ENCODE measurements around the gene MAPK4. TPM values are rescaled to one million over a fixed set of nuclear protein-coding genes. Genes with fewer than 3 reads are reported as not detected.

MAPK4 gene
- total RNA-seq, 1 donor: not detected

DNA sequence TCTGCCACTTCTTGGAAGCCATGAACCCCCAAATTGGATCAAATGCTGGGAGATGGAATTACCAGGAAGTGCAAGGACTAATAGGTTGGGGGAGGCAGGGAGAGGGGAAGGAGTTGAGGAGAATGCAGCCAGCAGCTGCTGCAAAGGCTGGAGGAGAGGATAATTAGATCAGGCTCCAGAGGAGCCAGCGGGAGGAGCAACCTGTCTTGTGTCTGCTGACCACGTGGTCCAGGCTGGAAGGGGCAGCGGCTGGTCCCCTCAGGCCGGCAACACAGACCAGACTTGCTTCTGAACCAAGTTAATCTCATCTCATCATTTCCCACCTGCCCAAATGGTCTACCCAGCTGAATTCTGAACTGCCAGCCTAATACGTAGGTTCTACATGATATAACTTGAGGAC is 191.6 kb downstream of the MAPK4 start:
- TF ChIP-seq, protein P1, sequence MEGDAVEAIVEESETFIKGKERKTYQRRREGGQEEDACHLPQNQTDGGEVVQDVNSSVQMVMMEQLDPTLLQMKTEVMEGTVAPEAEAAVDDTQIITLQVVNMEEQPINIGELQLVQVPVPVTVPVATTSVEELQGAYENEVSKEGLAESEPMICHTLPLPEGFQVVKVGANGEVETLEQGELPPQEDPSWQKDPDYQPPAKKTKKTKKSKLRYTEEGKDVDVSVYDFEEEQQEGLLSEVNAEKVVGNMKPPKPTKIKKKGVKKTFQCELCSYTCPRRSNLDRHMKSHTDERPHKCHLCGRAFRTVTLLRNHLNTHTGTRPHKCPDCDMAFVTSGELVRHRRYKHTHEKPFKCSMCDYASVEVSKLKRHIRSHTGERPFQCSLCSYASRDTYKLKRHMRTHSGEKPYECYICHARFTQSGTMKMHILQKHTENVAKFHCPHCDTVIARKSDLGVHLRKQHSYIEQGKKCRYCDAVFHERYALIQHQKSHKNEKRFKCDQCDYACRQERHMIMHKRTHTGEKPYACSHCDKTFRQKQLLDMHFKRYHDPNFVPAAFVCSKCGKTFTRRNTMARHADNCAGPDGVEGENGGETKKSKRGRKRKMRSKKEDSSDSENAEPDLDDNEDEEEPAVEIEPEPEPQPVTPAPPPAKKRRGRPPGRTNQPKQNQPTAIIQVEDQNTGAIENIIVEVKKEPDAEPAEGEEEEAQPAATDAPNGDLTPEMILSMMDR (IDR thresholded peaks at IDR 0.05; ENCODE audit: insufficient read depth, low read depth, low read length): no peak
- H3K4me3 ChIP-seq (ENCODE audit: low read depth, low read length): no peak overlapping the region
- DNase-seq (ENCODE audit: low read depth): no peak

DNA sequence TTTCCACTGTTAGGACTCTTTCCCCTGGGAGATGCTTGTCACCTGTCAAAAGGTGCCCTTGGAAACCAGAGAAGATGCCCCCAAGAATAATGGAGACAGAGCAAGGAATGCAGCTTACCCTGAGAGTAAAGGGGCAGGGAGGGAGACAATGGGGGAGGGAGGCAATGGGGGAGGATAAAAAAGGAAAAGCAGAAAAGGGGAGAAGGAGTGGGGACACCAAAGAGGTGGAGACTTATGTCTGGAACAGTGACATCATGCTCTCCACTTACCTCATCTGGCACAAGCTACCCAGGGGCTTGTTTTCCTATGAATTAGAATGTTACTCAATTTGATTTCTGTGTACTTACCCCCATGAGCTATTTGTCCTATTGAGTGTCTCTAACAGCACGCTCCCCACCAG is 192.1 kb downstream of the MAPK4 start:
- TF ChIP-seq, protein P1 (IDR thresholded peaks at IDR 0.05; ENCODE audit: insufficient read depth, low read depth, low read length): no peak
- H3K4me3 ChIP-seq (ENCODE audit: low read depth, low read length): no peak overlapping the region
- DNase-seq (ENCODE audit: low read depth): no peak

DNA sequence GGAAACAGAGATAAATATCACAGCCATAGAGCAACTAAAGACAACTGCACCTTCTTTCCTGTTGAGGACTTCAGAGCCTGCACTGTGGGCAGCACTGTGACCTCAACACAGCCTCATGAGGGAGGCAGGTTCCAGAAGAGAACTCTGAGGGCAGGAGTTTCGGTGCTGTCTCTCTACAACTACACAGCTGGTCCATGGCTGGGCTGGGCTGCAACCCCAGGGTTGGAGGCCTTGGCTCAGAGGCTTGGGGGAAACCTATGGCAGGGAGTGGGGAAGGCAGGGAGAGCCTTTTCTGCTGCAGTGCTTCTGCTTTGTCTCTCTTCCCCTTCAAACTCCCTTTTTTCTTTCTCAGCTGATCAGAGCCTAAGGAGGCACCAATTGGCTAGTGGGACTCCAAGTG is 193.4 kb downstream of the MAPK4 start:
- H3K4me3 ChIP-seq (ENCODE audit: low read depth, low read length): no peak overlapping the region
- no peak for DNase-seq (ENCODE audit: low read depth)
- TF ChIP-seq, protein P1 (IDR thresholded peaks at IDR 0.05; ENCODE audit: insufficient read depth, low read depth, low read length): no peak

DNA sequence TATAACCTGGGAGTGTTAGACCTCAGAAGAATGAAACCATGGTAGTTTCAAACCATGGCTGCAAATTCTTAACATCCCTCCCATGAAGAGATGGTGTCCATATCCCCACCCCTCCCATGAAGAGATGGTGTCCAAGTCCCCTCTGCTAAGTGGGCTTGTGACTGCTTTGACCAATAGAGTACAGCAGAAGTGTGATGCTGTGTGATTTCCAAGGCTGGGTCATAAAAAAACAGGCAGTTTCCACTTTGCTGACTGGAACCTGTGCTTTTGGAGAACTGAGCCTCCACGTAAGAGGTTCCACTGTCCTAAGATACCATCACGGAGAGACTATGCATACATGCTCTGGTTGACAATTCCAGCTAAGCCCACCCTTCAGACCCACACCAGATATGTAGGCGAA is 194.4 kb downstream of the MAPK4 start:
- TF ChIP-seq, protein P1 (IDR thresholded peaks at IDR 0.05; ENCODE audit: insufficient read depth, low read depth, low read length): no peak
- no peak for DNase-seq (ENCODE audit: low read depth)
- no peak overlapping the region for H3K4me3 ChIP-seq (ENCODE audit: low read depth, low read length)

DNA sequence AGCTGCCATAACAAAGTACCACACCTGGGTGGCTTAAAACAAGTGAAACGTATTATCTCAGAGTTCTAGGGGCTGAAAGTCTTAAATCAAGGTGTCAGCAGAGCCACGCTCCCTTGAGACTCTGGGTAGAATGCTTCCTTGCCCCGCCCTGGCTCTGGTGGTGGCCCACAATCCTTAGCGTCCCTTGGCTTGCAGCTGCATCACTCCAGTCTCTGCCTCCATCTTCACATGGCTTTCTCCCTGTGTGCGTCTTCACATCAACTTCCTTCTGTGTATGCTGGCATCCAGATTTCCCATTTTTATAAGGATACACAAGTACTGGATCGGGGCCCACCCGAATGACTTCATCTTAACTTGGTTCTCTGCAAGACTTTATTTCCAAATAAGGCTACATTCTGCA is 197.5 kb downstream of the MAPK4 start:
- no peak overlapping the region for H3K4me3 ChIP-seq (ENCODE audit: low read depth, low read length)
- TF ChIP-seq, protein P1 (IDR thresholded peaks at IDR 0.05; ENCODE audit: insufficient read depth, low read depth, low read length): no peak
- no peak for DNase-seq (ENCODE audit: low read depth)

DNA sequence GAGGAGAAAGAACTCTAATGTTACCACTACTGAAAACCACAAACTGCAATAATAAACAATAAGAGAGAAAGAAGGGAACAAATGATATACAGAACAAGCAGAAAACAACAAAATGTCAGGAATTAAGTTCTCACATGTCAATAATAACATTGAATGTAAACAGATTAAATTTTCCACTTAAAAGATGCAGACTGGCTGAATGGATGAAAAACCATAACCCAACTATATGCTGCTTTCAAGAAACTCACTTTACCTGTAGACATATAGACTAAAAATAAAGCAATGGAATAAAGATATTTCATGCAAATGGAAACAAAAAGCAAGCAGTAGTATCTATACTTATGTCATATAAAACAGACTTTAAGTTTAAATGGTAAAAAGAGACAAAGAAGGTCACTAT is 209.6 kb downstream of the MAPK4 start:
- TF ChIP-seq, protein P1 (IDR thresholded peaks at IDR 0.05; ENCODE audit: insufficient read depth, low read depth, low read length): no peak
- no peak for DNase-seq (ENCODE audit: low read depth)
- no peak overlapping the region for H3K4me3 ChIP-seq (ENCODE audit: low read depth, low read length)

DNA sequence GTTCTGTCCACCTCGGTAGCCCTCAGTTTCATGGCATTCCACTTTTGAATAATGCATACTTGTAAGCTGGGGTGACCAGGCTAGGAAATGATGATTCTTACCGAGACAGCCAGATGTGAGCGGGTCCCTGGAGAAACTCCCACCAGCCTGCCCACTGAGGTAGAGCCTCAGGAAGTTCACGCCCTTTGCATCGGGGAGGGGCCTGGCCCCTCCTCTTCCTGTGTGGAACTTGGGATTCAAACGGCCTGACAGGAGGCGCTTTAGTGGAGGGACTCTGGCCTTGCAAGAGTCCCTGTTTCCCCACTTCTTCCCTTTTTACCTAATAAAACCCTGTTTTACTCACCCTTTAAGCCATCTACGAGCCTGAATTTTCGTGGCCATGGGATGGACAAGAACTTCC is 215.3 kb downstream of the MAPK4 start:
- no peak for DNase-seq (ENCODE audit: low read depth)
- TF ChIP-seq, protein P1 (IDR thresholded peaks at IDR 0.05; ENCODE audit: insufficient read depth, low read depth, low read length): no peak

More for the DNA sequence above, 215.3 kb downstream of the MAPK4 start:
- H3K4me3 ChIP-seq (ENCODE audit: low read depth, low read length): no peak overlapping the region
